T-helper 2 cell treated with Interferon-gamma antibody and Interleukin-4, amounts not matched to agents 100 ng/mL and 5 ng/mL, for 36 hours (primary cell): ENCODE results near the gene LENG8. TPM values are rescaled to one million over a fixed set of nuclear protein-coding genes. Genes with fewer than 3 reads are reported as not detected.
"Not testable (repeated sequence)": the region's sequence is repeated elsewhere in the genome, so short reads cannot be mapped to it uniquely, and the experiment has no call there.

ENCODE experiments used
- intact Hi-C: fragments of 100-400 bp; cut with micrococcal nuclease; formaldehyde crosslinking; loops from one replicate; pipeline ENCODE4 v1.15.1; 2023
- total RNA-seq: library from RNA; stranded (reverse); gene quantifications from 2 replicates; pipeline ENCODE4 v1.2.3, GENCODE V29; 2022

Gene LENG8
- total RNA-seq, 1 donor from 2014 or later = 215 TPM

DNA sequence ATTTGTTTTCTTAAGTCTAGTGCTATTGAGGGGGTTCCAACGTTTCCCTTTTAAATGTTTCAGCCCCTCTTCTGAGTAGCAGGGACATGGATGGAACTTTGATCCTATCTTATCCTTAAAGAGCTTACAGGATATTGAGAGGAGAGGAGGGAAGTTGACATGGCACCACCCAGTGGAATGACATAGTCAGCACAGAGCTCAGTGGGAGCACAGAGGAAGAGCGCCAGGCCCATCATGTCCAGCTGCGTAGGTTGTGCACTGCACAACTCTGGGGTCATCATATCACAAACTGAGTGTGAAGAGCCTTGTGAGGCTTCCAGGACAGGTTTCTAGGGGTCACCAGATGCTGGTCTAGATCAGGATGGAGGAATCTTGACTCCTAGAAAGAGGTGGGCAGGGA, 28.7 kb downstream of the LENG8 start:
- intact Hi-C loops = no loop called here

DNA sequence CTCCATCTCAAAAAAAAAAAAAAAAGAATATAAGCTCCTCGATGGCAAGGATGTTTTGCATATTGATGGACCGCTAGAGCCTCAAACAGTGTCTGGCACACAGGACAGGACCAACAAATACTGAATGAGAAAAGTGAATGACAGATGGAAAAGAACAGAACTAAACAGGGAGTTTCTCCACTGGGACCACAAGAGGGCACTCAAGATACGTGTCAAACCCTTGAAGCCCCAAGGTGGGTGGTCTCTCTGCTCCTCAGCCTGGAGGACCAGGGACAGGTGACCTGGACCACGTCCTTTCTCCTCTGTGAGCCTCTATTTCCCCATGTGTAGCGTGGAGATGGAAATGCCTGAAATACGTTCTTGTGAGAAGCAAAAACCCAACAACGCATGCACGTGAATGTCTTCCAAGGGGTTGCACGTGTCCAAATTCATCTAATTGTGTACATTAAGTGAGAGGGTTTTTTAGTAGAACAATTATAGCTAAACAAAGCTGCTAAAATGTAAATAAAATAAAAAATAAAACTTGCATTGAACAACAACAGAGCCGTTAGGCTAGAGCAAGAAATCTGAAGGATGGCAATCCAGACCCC, 29.8 kb downstream of the LENG8 start:
- intact Hi-C loops = no loop called here

DNA sequence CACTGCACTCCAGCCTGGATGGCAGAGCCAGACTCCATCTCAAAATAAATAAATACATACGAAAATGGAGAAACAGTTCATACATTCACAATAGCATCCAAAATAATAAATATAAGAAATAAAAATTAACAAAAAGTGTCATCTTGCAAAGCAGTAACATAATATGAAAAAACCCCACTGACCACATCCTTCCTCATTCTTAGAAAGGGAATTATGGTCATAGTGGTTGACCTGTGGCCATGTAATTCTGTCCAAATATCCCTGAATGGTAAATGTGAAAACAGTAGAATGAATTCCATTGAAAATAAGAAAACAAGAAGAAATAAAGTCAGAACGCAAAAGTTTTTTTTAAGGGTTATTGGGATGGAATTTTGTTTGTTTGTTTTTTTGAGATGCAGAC, 31.1 kb downstream of the LENG8 start:
- intact Hi-C loops = no loop called here

DNA sequence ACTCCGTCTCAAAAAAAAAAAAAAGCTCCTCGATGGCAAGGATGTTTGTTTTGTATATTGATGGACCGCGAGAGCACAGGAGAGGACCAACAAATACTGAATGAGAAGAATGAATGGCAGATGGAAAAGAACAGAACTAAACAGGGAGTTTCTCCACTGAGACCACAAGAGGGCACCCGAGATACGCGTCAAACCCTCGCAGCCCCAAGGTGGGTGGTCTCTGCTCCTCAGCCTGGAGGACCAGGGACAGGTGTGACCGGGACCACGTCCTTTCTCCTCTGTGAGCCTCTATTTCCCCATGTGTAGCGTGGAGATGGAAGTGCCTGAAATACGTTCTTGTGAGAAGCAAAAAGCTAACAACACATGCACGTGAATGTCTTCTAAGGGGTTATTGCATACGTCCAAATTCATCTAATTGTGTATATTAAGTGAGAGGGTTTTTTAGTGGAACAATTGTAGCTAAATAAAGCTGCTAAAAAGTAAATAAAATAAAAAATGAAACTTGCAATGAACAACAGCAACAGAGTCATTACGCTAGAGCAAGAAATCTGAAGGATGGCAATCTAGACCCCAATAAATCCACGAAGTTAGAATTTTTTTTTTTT, 32.4 kb downstream of the LENG8 start:
- intact Hi-C loops = loop anchor here (1.0 kb wide), 1 partner anchor 195 kb away; no protein-coding TSS in a partner anchor

DNA sequence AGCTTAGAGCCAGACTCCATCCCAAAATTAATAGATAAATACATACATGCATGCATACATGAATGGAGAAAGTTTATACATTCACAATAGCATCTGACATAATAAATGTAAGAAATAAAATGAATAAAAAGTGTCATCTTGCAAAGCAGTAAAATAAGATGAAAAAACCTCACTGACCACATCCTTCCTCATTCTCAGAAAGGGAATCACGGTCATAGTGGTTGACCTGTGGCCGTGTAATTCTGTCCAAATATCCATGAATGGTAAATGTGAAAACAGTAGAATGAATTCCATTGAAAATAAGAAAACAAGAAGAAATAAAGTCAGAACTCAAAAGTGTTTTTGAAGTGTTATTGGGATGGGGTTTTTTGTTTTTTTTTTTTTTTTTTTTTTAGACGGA, 33.9 kb downstream of the LENG8 start:
- intact Hi-C loops = loop anchor here (2.0 kb wide), 1 partner anchor 14 kb away; no protein-coding TSS in a partner anchor

DNA sequence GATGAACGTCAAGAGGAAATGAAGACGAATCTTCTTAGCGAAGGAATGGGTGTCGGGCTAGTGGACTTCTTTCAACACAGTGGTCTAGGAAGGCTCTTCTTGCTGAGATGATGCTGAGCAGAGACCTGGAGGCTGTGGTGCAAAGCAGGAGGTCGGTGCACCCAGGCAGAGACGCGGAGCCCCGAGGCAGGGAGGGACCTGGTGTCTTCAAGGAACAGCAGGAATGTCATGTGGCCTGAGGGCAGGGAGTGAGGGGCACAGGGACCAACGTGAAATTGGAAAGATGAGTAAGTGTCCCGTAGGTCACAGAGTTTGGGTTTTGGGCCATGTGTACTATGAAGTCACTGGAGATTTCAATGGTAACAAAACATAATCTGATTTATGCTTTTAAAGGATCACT, 35.5 kb downstream of the LENG8 start:
- intact Hi-C loops = no loop called here

DNA sequence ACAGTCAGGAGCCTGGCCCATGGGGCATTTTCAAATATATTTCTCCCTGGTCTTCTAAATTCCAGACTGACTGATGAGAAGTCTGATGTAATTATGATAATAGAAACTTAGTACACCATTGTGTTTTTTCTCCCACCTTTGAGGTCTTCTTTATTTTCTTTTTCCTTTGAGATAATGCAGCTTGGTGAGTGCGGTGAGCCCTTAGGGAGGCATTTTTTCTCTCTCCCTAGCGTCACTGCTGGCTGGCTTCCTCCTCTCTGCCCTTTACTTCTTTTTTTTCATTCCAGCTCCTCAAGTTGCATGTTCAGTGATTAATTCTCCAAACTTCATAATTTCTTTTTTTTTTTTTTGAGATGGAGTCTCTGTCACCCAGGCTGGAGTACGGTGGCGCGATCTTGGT, 36.9 kb downstream of the LENG8 start:
- intact Hi-C loops = no loop called here

DNA sequence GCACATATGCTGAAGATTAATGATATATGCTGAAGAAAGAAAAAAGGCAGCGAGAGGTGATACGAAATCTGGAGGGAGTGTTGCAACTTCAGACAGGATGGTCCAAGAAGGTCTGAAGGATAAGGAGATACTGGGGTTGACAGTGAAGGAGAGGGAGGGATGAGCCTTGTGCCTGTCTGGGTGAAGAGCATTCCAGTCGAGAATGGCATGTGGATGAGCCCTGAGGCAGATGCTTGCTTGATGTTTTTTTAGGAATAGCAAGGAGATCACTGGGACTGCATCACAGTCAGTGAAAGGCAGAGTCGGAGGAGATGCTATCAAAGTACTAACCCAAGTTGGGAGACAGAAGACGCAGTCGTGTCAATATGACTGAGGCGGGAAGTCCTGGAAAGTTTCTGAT, 40.3 kb downstream of the LENG8 start:
- intact Hi-C loops = no loop called here

DNA sequence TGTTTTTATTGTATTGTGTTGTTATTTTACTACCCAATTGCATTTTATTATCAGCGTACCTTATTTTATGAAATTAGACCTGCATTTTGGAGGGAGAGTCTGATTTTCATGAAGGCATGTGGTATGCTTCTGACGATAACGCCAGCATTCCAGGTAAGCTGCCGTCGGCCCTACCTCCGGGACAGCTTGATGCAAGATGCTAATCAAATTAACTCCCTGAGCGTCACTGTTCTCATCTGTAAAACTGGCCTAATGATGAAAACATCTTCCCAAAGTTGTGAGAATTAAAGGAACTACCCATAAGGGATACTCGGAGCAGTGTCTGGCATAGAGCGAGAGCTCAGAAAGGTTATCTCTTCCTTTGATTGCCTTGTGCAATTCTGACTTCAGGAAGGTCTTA, 40.8 kb downstream of the LENG8 start:
- intact Hi-C loops = no loop called here

DNA sequence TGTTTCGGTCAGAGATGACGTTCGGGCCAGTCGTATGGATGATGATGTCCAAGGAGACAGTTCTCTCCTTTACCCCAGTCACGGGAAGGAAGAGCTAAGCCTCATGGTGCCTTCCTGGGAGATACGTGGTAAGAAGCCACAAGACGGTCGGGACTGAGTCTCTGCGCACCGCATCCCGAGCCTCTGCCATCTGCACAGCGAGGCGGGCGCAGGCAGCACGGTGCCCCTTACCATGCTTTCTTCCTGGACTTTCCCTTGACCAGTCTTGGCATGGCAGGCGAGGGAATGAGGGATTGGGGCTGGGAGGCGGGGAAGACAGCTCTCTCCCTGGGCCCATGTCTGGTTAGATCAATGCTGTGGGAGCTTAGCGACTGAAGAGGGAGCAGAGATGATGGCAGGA, 43.6 kb downstream of the LENG8 start:
- intact Hi-C loops = no loop called here

DNA sequence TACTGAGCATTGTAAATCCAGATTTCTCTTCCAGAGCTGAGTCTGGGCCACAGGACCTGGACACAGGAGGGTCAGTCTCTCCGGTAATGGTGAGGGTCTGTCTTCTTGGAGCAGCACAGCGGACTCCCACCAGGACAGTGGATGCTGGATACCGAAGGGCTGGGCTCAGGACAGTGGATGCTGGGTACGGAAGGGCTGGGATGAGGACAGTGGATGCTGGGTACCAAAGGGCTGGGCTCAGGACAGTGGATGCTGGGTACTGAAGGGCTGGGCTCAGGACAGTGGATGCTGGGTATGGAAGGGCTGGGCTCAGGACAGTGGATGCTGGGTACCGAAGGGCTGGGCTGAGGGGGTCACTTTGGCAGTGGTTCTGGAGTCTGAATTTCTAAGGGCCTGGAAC, 44.1 kb downstream of the LENG8 start:
- intact Hi-C loops = not testable (repeated sequence)

DNA sequence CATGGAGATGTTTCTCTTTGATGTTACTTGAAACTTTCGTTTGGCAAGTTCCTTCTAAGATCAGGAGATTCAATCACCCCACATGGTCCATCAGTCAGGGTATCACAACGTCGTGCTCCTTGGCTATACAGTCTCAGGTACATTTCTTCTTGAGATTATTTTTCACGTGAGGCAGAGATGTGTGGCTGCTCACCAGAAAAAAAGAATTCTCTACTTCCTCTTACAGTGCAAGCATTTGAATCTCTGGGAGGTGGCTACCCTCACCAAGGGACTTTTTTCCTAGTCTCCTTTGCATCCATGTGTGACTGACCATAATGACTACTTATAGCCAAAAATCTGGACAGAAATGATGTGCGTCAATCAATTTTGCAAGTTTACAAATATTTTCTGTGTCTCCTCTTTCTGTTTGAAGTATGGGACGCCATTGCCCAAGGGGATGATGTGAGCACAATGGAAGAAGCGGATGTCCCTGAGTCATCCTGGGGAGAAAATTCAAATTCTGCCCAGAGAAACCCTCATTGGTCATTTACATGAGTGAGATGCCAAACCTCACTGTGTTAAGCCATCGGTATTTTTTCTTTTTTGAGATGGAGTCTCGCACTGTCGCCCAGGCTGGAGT, 45.1 kb downstream of the LENG8 start:
- intact Hi-C loops = no loop called here

DNA sequence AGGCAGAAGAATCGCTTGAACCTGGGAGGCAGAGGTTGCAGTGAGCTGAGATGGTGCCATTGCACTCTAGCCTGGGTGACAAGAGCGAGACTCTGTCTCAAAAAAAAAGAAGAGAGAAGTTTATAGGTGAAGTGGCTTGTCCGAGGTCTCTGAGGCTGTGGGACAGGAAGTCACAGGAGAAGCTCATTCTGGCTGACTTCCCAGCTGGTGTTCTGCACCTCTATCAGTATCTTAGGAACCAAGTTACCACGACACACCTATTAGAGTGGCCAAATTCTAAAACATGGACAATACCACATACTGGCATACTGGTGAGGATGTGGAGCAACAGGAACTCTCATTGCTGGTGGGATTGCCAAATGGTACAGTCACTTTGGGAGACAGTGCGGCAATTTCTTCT, 46.3 kb downstream of the LENG8 start:
- intact Hi-C loops = not testable (repeated sequence)

DNA sequence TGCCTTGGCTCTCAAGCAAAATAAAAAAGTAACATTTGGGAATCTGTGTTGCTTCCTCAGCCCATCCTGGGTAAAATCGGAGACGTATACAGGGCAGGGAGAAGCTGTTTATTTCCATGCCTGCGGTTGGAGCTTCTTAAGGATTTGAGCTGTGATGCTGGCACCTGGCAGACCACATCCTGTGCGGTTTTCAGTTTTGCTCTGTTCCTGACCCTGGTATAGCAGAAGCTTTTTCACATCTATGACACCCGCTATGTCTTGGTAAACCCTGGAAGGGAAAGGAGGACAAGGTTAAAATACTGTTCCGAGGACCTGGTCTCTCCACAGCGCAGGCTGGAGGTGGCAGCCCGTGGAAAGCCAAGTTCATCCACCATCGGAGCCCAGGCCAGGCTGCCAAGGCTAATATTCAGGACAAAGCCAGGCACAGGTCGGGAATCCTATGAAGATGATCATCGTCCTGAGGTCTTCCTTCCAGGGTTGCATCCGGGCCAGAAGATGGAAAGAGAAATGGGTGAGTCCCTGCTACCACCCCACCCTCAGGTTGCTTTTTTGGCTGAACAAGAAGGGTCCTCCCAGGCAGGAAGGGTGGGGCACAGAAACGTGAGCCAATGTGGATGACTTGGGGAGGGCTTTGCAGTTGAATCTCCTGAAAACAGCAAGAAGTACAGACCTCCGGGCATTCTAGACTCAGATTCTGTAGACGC, 48.9 kb downstream of the LENG8 start:
- intact Hi-C loops = loop anchor here (2.0 kb wide), 1 partner anchor 15 kb away; no protein-coding TSS in a partner anchor

DNA sequence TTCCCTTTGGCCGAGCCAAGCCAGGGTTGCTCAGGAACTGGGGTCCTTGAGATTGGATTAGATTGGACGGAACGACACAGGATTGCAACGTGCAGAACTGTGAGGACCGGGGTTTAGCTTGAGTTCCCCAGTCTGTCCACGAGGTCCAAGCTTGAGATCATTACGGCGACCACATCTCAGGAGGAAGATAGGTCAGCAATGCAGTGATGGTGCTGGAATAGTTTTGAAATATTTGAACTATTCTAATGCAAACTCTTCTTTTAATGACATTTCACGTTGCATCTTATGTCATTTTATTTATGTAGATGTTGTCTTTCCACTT, 49.4 kb downstream of the LENG8 start:
- intact Hi-C loops = not testable (repeated sequence)

DNA sequence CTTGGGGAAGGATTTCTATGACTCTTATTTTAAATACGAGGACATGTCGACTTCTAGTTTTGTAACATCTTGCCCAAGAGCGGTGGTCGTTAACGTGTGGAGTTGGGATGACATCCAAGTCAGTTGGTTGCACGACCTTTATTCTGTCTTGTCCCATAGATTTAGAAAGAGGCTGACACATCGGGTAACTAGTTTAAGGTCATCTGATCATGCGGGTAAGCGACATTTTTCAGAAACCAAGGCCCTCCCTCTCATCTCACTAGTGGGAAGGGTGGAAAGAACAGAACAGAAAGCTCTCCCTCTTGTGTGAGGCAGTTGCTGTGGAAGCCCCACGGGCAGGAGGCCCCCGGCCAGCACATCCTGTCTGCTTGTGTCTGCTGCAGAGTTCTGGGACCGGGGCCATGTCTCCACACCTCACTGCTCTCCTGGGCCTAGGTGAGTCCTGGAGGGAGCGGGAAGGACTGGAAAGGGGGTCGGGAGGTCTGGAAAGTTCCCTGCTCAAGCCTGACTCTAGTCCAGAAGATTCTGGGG, 53.6 kb downstream of the LENG8 start, which contains the start of gene LAIR2:
Gene LAIR2, plus strand, starts transcription at position 314 of the 531 bp plus-strand sequence. Its CDS starts 88 bp downstream, at position 402.
- intact Hi-C loops = no loop called here

DNA sequence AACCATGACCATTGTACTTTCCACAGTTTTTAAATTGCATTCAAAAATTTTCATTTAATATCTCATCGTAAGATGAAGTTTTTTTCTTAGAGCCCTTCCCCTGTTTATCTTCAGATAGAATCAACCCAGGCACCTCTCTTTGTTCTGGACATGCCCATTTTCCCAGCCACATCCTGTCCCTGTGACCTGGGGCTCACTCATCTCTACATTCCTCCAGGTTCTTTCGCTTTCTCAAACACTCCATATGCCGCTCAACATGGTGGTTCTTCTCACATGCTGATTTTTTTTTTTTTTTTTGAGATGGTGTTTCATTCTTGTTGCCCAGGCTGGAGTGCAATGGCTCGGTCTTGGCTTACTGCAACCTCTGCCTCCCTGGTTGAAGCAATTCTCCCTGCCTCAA, 56.5 kb downstream of the LENG8 start:
- intact Hi-C loops = not testable (repeated sequence)

DNA sequence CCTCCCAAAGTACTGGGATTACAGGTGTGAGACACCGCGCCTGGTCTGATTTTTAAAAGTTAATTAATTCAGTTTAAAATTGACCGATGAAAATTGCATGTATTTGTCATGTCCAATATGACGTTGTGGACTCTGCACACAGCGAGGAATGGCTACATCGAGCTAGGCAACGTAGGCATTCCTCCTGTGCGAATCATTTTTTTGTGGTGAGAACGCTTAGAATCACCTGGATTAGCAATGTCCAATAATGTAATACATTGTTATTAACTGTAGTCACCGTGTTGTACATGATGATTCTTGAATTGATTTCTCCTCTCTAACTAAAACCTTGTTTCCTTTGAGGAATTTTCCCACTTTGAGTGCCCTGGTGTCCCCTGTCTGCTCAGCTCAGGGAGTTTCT, 57.1 kb downstream of the LENG8 start:
- intact Hi-C loops = no loop called here

DNA sequence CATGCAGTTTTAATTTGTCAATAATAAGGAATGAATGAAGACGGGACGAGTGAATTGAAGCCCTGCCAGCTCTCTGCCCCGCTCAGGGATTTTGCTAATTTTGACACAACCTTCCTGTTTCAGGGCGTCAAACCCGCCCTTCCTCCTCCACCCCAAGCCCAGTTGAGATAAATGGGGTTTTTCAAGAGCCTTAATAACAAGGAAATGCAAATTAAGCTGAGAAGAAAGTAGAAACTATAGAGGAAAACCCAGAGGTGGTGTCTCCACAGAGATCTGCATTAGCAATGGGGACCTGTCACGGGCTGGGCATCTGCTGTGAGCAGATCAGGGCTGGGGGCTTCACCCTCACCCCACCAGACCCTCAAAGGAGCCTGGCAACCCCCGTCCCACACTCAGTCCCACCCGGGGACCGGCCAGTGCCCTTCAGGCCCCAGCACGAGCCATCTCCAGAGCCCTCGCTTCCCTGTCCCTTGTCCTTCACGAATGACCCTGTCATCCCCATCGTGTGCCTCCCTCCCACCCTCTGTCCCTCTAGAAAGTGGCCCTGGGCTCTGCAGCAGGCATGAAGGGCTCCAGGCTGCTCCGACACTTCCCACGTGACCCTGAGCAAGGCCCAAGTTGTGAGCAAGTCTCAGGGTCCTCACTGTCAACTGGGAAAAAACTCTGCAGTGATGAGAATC, 58.2 kb downstream of the LENG8 start:
- intact Hi-C loops = not testable (repeated sequence)

DNA sequence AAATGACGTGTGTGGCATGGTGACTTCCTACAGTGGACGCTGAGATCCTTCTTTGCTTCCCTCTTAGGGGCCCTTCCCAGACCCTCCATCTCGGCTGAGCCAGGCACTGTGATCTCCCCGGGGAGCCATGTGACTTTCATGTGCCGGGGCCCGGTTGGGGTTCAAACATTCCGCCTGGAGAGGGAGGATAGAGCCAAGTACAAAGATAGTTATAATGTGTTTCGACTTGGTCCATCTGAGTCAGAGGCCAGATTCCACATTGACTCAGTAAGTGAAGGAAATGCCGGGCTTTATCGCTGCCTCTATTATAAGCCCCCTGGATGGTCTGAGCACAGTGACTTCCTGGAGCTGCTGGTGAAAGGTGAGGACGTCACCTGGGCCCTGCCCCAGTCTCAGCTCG, 58.8 kb downstream of the LENG8 start:
- intact Hi-C loops = no loop called here

DNA sequence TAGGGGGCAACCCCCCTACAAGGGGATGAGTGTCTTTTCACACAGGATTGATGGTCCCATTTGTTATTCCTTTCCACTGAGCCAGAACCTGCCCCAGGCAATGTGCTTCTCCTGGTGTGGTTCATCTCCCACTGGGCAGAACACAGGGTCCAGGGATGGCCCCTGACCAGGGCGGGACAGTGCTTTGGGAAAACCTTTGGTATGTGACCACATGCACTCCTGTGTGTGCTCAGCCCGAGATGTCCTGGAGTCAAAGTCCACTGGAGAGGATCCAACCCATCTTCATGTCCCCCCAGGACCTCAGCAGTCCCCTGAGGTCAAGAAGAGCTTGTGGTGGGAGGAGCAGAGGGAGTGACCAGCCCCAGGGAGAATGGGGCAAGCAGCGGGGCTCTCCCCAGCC, 59.5 kb downstream of the LENG8 start:
- intact Hi-C loops = not testable (repeated sequence)
